ENCODE measurements around the gene ABL1. TPM values are rescaled to one million over a fixed set of nuclear protein-coding genes. Genes with fewer than 3 reads are reported as not detected.

Gene ABL1
- polyA plus RNA-seq, 3 donors from 2014 or later = 0.25 to 19.2 (median 5.0) TPM

- peaks cover 18 to 33% (median 18%) of the 10 kb centered on the region in 3 donors for H3K36me3 Mint-ChIP-seq
- H3K27ac Mint-ChIP-seq = no peak overlapping the region
- no peaks in the 10 kb centered on the region for H3K4me1 Mint-ChIP-seq
- H3K9me3 Mint-ChIP-seq = no peaks in the 10 kb centered on the region
- DNase-seq = no peak
- H3K27me3 Mint-ChIP-seq (ENCODE audit: low read depth in 3 of 3) = peaks cover 0 to 3% (median 2%) of the 10 kb centered on the region in 3 donors
- no peak overlapping the region for H3K4me3 Mint-ChIP-seq
These were observed 38.0 kb downstream of the ABL1 start for GRCh38 chr9:130872912-130873503.

GRCh38 chr9:130873966-130874365, 38.9 kb downstream of the ABL1 start:
- Mint-ChIP-seq H3K4me1 (no peaks in the 10 kb centered on the region), H3K9me3 (no peaks in the 10 kb centered on the region), H3K36me3 (peaks cover 18 to 33% (median 18%) of the 10 kb centered on the region in 3 donors), H3K4me3 (no peak overlapping the region), H3K27ac (peak overlapping the region in 1 of 6 donors; percentile 15), H3K27me3 (ENCODE audit: low read depth in 3 of 3) (peaks cover 0 to 3% (median 2%) of the 10 kb centered on the region in 3 donors)
- DNase-seq = no peak

GRCh38 chr9:130874783-130875182, 39.7 kb downstream of the ABL1 start:
- no peaks in the 10 kb centered on the region for H3K4me1 Mint-ChIP-seq
- peaks cover 0 to 3% (median 2%) of the 10 kb centered on the region in 3 donors for H3K27me3 Mint-ChIP-seq (ENCODE audit: low read depth in 3 of 3)
- H3K9me3 Mint-ChIP-seq = no peaks in the 10 kb centered on the region
- no peak overlapping the region for H3K27ac Mint-ChIP-seq
- peaks cover 18 to 40% (median 18%) of the 10 kb centered on the region in 3 donors for H3K36me3 Mint-ChIP-seq
- no peak overlapping the region for H3K4me3 Mint-ChIP-seq
- no peak for DNase-seq

GRCh38 chr9:130877300-130877699, 42.2 kb downstream of the ABL1 start:
- Mint-ChIP-seq H3K36me3 (peaks cover 18 to 43% (median 23%) of the 10 kb centered on the region in 3 donors), H3K4me1 (no peaks in the 10 kb centered on the region), H3K4me3 (no peak overlapping the region), H3K27me3 (ENCODE audit: low read depth in 3 of 3) (peaks cover 2% of the 10 kb centered on the region in 3 donors), H3K27ac (no peak overlapping the region), H3K9me3 (no peaks in the 10 kb centered on the region)
- DNase-seq = no peak

- no peaks in the 10 kb centered on the region for H3K4me1 Mint-ChIP-seq
These were observed 43.2 kb downstream of the ABL1 start for GRCh38 chr9:130878295-130878694.

GRCh38 chr9:130879863-130880411, 44.9 kb downstream of the ABL1 start:
- Mint-ChIP-seq H3K27ac (no peak overlapping the region), H3K4me1 (no peaks in the 10 kb centered on the region), H3K27me3 (ENCODE audit: low read depth in 3 of 3) (peaks cover 1 to 2% (median 2%) of the 10 kb centered on the region in 3 donors), H3K36me3 (peaks cover 11 to 30% (median 14%) of the 10 kb centered on the region in 3 donors), H3K9me3 (no peaks in the 10 kb centered on the region), H3K4me3 (no peak overlapping the region)
- no peak for DNase-seq

More at GRCh38 chr9:130878295-130878694, 43.2 kb downstream of the ABL1 start:
- Mint-ChIP-seq H3K4me3 (no peak overlapping the region), H3K36me3 (peaks cover 13 to 36% (median 18%) of the 10 kb centered on the region in 3 donors), H3K9me3 (no peaks in the 10 kb centered on the region), H3K27ac (no peak overlapping the region), H3K27me3 (ENCODE audit: low read depth in 3 of 3) (peaks cover 2% of the 10 kb centered on the region in 3 donors)
- DNase-seq = no peak

- H3K9me3 Mint-ChIP-seq = no peaks in the 10 kb centered on the region
- peaks cover 0 to 2% (median 0%) of the 10 kb centered on the region in 3 donors for H3K27me3 Mint-ChIP-seq (ENCODE audit: low read depth in 3 of 3)
- no peaks in the 10 kb centered on the region for H3K4me1 Mint-ChIP-seq
- H3K36me3 Mint-ChIP-seq = peaks cover 10 to 27% (median 14%) of the 10 kb centered on the region in 3 donors
- DNase-seq = no peak
- no peak overlapping the region for H3K27ac Mint-ChIP-seq
- H3K4me3 Mint-ChIP-seq = no peak overlapping the region
These were observed 45.7 kb downstream of the ABL1 start for GRCh38 chr9:130880599-130881220.

GRCh38 chr9:130881516-130881915, 46.5 kb downstream of the ABL1 start:
- DNase-seq = no peak
- Mint-ChIP-seq H3K4me1 (no peaks in the 10 kb centered on the region), H3K36me3 (peaks cover 10 to 27% (median 14%) of the 10 kb centered on the region in 3 donors), H3K27ac (no peak overlapping the region), H3K4me3 (no peak overlapping the region), H3K27me3 (ENCODE audit: low read depth in 3 of 3) (peaks cover 0 to 2% (median 0%) of the 10 kb centered on the region in 3 donors), H3K9me3 (no peaks in the 10 kb centered on the region)

GRCh38 chr9:130882696-130883225, 47.7 kb downstream of the ABL1 start:
- no peaks in the 10 kb centered on the region for H3K9me3 Mint-ChIP-seq
- peaks cover 15 to 31% (median 15%) of the 10 kb centered on the region in 3 donors for H3K36me3 Mint-ChIP-seq
- H3K4me1 Mint-ChIP-seq = no peaks in the 10 kb centered on the region
- DNase-seq = no peak
- no peak overlapping the region for H3K4me3 Mint-ChIP-seq
- H3K27ac Mint-ChIP-seq = no peak overlapping the region
- H3K27me3 Mint-ChIP-seq (ENCODE audit: low read depth in 3 of 3) = peaks cover 0 to 2% (median 0%) of the 10 kb centered on the region in 3 donors

- Mint-ChIP-seq H3K4me1 (no peaks in the 10 kb centered on the region), H3K36me3 (peaks cover 15 to 35% (median 16%) of the 10 kb centered on the region in 3 donors)
These were observed 48.4 kb downstream of the ABL1 start for GRCh38 chr9:130883479-130883878.

GRCh38 chr9:130884111-130884531, 49.1 kb downstream of the ABL1 start:
- Mint-ChIP-seq H3K4me1 (no peaks in the 10 kb centered on the region), H3K4me3 (no peak overlapping the region), H3K36me3 (peaks cover 15 to 38% (median 18%) of the 10 kb centered on the region in 3 donors), H3K27ac (no peak overlapping the region), H3K9me3 (no peaks in the 10 kb centered on the region), H3K27me3 (ENCODE audit: low read depth in 3 of 3) (peaks cover 0 to 2% (median 0%) of the 10 kb centered on the region in 3 donors)
- DNase-seq = no peak

More at GRCh38 chr9:130883479-130883878, 48.4 kb downstream of the ABL1 start:
- no peak for DNase-seq
- H3K27ac Mint-ChIP-seq = no peak overlapping the region
- H3K9me3 Mint-ChIP-seq = no peaks in the 10 kb centered on the region
- no peak overlapping the region for H3K4me3 Mint-ChIP-seq
- H3K27me3 Mint-ChIP-seq (ENCODE audit: low read depth in 3 of 3) = peaks cover 0 to 2% (median 0%) of the 10 kb centered on the region in 3 donors

GRCh38 chr9:130884542-130885483, 49.8 kb downstream of the ABL1 start:
- Mint-ChIP-seq H3K4me3 (no peak overlapping the region), H3K36me3 (peaks cover 15 to 31% (median 18%) of the 10 kb centered on the region in 3 donors), H3K4me1 (no peaks in the 10 kb centered on the region), H3K9me3 (no peaks in the 10 kb centered on the region), H3K27ac (peak overlapping the region in 1 of 6 donors; percentile 55), H3K27me3 (ENCODE audit: low read depth in 3 of 3) (peaks cover 0 to 2% (median 0%) of the 10 kb centered on the region in 3 donors)
- no peak for DNase-seq

Measured in immature natural killer cell (primary cell).